HL-60 (cell line): Measurements from ENCODE around the gene GRK5.

ENCODE experiments used
- DNase-seq, 2 experiments: peaks; one replicate each; pipeline ENCODE4 v3.0.0-alpha.2; 2010 to 2020; ENCODE audit warnings: low read depth in 1 of 2, low spot score in 1 of 2
- H3K27ac ChIP-seq: fragments of 250-450 bp; sonication (Bioruptor Pico); replicated peaks from 2 replicates; pipeline ENCODE4 v1.5.1; 2020; ENCODE audit warnings: mild to moderate bottlenecking, moderate library complexity
- H3K27me3 ChIP-seq: fragments of 250-450 bp; sonication (Bioruptor Pico); 2 replicates; pipeline ENCODE4 v1.5.1; 2021; ENCODE audit warnings: mild to moderate bottlenecking, moderate library complexity; ENCODE audit not compliant: insufficient read depth, poor library complexity, severe bottlenecking
- H3K4me3 ChIP-seq: replicated peaks from 2 replicates; pipeline ENCODE4 v1.5.1; 2011; ENCODE audit warnings: mild to moderate bottlenecking, control low read depth, low read length; ENCODE audit not compliant: insufficient read depth
- GABPA ChIP-seq: IDR thresholded peaks from 2 replicates; pipeline ENCODE4 v1.6.1; 2012; ENCODE audit warnings: low read depth
- POLR2AphosphoS5 ChIP-seq: IDR thresholded peaks from 2 replicates; pipeline ENCODE4 v1.6.1; 2012; ENCODE audit warnings: low read depth
- SPI1 ChIP-seq: IDR thresholded peaks from 2 replicates; pipeline ENCODE4 v1.6.1; 2012; ENCODE audit warnings: low read depth, mild to moderate bottlenecking, borderline replicate concordance
- TF ChIP-seq, protein P1 (sequence below): IDR thresholded peaks from 2 replicates; pipeline ENCODE4 v1.6.1; 2012; ENCODE audit warnings: low read depth; ENCODE audit not compliant: insufficient replicate concordance
- TF ChIP-seq, protein P2 (sequence below): IDR thresholded peaks from one replicate; pipeline ENCODE4 v1.5.1; 2011; ENCODE audit warnings: low read length, control low read depth, inconsistent platforms; ENCODE audit not compliant: insufficient read depth

GRK5 gene

DNA sequence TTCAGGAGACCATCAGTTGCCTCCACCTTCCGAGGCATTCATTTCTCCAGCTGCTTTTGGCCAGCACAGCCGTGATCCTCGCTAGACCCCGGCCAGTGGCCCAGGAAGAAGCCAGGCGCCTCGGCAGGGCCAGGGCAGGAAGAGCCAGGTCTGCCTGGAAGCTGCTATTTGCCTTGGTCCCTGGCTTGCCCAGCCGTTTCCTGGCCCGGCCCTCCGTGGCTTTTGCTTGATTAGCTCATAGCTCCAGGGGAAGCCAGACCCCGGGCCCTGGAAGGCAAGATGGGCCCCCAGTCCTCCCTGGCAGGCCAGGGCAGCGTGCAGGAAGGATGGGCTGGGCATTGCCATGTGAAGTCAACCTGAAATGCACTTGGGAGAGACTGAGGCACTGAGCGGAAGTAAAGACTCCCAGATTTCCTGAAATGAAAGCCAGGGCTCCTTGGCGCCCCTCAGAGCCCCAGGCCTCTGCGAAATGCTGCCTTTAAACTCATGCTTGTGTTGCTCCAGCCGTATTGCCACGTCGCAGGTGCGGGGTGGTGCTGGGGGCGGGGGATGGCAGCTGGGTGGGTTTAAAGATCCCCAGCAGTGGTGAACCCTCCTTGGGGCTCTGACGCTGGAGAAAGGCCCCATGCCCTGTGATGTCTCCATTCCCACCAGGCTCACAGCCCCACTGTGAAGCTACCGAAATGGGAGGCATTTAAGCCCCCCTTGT is 160.6 kb downstream of the GRK5 start:
- TF ChIP-seq, protein P1, sequence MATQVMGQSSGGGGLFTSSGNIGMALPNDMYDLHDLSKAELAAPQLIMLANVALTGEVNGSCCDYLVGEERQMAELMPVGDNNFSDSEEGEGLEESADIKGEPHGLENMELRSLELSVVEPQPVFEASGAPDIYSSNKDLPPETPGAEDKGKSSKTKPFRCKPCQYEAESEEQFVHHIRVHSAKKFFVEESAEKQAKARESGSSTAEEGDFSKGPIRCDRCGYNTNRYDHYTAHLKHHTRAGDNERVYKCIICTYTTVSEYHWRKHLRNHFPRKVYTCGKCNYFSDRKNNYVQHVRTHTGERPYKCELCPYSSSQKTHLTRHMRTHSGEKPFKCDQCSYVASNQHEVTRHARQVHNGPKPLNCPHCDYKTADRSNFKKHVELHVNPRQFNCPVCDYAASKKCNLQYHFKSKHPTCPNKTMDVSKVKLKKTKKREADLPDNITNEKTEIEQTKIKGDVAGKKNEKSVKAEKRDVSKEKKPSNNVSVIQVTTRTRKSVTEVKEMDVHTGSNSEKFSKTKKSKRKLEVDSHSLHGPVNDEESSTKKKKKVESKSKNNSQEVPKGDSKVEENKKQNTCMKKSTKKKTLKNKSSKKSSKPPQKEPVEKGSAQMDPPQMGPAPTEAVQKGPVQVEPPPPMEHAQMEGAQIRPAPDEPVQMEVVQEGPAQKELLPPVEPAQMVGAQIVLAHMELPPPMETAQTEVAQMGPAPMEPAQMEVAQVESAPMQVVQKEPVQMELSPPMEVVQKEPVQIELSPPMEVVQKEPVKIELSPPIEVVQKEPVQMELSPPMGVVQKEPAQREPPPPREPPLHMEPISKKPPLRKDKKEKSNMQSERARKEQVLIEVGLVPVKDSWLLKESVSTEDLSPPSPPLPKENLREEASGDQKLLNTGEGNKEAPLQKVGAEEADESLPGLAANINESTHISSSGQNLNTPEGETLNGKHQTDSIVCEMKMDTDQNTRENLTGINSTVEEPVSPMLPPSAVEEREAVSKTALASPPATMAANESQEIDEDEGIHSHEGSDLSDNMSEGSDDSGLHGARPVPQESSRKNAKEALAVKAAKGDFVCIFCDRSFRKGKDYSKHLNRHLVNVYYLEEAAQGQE: no peak
- TF ChIP-seq, protein P2, sequence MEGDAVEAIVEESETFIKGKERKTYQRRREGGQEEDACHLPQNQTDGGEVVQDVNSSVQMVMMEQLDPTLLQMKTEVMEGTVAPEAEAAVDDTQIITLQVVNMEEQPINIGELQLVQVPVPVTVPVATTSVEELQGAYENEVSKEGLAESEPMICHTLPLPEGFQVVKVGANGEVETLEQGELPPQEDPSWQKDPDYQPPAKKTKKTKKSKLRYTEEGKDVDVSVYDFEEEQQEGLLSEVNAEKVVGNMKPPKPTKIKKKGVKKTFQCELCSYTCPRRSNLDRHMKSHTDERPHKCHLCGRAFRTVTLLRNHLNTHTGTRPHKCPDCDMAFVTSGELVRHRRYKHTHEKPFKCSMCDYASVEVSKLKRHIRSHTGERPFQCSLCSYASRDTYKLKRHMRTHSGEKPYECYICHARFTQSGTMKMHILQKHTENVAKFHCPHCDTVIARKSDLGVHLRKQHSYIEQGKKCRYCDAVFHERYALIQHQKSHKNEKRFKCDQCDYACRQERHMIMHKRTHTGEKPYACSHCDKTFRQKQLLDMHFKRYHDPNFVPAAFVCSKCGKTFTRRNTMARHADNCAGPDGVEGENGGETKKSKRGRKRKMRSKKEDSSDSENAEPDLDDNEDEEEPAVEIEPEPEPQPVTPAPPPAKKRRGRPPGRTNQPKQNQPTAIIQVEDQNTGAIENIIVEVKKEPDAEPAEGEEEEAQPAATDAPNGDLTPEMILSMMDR: no peak
- TF ChIP-seq POLR2AphosphoS5 (no peak), GABPA (no peak), SPI1 (no peak)
- Histone ChIP-seq H3K27me3 (peaks cover 10% of the 10 kb centered on the region), H3K4me3 (no peak overlapping the region), H3K27ac (no peak overlapping the region)
- DNase-seq: no peak

- no peak overlapping the region for H3K27ac ChIP-seq
- no peak for TF ChIP-seq SPI1
- peaks cover 10% of the 10 kb centered on the region for H3K27me3 ChIP-seq
- DNase-seq: no peak
- no peak overlapping the region for H3K4me3 ChIP-seq
Observed at GRCh38 chr10:119368581-119368980, 161.2 kb downstream of the GRK5 start.

- H3K27me3 ChIP-seq: peaks cover 10% of the 10 kb centered on the region
- H3K4me3 ChIP-seq: no peak overlapping the region
- no peak for DNase-seq
- no peak overlapping the region for H3K27ac ChIP-seq
- TF ChIP-seq GABPA (no peak), POLR2AphosphoS5 (no peak), SPI1 (no peak)
- TF ChIP-seq, protein P2: no peak
- TF ChIP-seq, protein P1: no peak
Observed at GRCh38 chr10:119368991-119369869, 161.9 kb downstream of the GRK5 start.

DNA sequence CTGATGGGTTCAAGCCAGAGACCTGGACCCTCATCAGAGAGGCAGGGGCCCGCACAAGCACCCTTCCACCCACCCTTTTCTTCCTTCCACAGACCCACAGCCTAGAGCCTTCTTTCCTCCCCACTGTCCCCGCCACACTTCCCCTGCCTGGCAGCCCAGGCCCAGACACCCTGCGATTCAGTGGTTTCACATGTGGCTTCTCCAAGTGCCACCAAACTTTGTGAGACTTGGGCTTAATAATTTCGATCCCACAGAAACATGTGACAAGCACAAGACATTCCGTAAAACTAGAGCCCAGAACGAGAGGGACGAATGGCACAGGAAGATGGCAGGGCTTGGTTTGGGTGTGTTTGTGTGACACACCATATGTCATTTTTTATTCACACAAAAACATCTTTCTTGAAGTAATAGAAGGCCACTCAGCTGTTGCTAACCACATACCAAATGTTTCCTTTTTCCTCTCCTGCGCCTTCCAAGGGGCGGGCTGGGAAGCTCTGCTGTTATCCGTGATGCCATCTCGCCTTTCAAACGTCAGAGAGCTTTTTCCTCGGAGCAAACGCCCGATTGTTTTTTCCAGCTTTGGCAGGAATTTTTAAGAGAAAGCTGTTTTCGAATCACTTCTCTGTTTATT is 162.9 kb downstream of the GRK5 start:
- Histone ChIP-seq H3K27me3 (peaks cover 10% of the 10 kb centered on the region), H3K4me3 (no peak overlapping the region), H3K27ac (no peak overlapping the region)
- TF ChIP-seq, protein P2: no peak
- no peak for DNase-seq
